Measurements from ENCODE around the gene POLR2L.

Gene POLR2L

DNA sequence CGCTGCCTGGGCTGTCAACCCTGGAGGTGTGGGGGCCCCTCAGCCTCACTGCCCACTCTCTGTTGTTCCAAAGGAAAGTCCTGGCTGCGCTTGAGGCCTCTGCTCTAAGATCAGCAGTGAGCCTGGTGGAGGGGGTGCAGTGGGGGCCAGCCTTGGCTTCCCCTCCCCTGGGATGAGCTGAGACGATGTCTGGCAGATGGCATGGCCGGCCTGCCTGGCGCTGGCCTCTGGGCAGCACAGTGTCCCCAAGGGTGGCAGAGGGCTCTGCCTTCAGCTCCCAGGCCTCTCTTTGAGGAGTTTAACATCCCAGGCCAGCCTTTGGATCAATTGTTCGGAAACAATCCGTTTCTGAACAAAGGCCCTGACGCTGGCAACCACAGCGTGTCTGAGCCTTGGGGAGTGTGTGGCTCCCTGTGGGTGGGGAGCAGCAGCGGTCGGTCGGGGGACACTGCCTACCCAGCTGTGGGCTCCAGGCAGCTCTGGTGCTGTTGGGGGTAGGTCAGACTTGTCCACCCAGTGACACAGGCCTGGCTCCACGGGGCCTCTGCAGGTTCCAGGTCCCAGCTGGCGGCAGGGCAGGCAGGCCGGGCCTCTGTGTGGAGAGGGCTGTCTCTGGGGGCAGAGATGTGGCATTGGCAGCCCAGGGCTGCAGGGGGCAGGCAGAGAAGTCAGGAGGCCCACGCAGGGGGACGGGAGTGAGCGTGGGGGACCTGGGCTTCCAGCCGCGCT is 12.4 kb upstream of the POLR2L start:
- DNase-seq (ENCODE audit: low read depth) = no peak

GRCh38 chr11:853682-854448 is 11.5 kb upstream of the POLR2L start:
- DNase-seq (ENCODE audit: low read depth) = no peak

GRCh38 chr11:852762-853161 is 10.4 kb upstream of the POLR2L start:
- DNase-seq (ENCODE audit: low read depth) = no peak

GRCh38 chr11:850775-851763 is 8.7 kb upstream of the POLR2L start:
- DNase-seq (ENCODE audit: low read depth) = no peak

DNA sequence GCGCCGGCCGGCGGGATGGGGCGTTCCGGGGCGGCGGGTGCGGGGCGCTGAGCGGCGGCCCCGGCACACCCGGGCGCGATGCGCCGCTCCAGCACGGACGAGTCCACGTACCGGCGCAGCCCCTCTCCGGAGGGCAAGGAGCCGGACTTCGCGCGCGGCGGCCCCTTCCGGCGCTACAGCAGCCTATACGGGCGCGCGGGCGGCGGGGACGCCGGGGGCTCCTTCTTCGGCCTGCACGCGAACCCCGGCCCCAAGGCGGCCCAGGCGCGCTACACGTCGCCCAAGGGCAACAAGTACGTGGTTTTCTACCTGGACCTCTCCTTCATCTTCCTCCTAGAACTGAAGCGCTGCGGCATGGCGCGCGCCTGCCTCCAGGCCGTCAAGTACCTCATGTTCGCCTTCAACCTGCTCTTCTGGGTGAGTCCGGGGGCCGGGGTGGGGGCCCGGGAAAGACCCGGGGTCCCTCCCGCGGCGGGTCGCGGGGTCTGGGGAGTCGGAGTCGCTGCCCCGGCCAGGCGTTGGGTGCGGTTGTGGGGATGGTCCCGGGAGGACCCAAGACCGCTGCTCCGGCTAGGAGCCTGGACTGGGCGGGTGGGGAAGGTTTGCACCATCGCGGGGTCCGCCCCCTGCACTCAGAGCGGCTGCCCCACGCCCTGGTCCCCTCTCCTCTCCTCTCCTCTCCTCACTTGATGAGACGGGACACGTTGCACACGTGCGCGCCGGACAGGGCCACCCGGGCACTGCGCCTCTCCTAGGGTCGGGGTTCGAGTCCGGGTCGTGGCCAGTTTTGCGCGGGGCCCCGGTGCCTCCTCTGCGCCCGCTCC is 7.8 kb upstream of the POLR2L start:
- no peak for DNase-seq (ENCODE audit: low read depth)

GRCh38 chr11:849104-849824 is 6.9 kb upstream of the POLR2L start:
- DNase-seq (ENCODE audit: low read depth) = no peak

DNA sequence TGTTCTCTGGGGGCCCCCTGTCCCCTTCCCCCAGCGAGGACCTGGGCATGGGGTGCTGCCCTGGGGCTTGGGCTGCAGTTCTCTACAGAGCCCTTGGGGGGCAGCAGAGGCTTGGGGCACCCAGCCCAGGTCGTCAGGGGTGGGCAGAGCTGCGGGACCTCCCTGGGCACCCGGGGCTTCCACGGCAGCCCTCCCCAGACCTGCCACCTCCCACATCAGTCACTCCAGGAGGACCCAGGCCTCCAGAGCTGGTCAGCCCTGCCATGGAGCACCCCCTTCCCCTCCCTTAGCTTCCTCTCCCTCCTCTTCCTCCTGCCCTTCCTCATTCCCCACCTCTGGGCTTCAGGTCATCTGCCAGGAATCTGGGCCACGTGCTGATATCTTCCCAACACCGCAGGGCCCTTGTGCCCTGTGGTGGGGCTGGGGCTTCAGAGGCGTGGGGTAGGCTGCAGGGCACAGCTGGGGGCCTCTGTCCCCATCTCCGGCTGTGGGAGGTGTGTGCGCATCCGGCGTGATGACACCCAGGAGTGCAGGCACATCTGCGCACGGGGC is 6.1 kb upstream of the POLR2L start:
- DNase-seq (ENCODE audit: low read depth) = no peak

DNA sequence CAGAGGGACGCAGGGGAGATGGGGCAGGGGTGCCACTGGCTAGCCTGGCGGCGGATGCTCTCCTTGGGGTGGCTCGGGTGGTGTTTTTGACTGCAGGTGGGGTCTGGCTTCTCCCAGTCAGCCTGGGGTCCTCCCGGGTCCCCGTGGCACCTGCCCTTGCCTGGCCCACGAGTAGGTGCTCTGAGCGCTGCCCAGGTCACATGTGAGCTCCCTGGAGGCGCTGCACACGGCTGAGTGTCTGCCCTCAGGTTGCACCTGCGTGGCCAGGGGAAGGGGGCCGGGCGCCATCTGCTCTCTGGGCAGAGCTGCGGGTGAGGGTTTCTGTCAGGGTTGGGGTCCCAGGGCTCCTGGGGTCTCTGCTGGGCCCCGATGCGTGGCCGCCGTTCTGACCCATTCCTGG is 5.5 kb upstream of the POLR2L start:
- no peak for DNase-seq (ENCODE audit: low read depth)

- DNase-seq (ENCODE audit: low read depth) = no peak
Observed at GRCh38 chr11:846496-847098, 4.3 kb upstream of the POLR2L start.

DNA sequence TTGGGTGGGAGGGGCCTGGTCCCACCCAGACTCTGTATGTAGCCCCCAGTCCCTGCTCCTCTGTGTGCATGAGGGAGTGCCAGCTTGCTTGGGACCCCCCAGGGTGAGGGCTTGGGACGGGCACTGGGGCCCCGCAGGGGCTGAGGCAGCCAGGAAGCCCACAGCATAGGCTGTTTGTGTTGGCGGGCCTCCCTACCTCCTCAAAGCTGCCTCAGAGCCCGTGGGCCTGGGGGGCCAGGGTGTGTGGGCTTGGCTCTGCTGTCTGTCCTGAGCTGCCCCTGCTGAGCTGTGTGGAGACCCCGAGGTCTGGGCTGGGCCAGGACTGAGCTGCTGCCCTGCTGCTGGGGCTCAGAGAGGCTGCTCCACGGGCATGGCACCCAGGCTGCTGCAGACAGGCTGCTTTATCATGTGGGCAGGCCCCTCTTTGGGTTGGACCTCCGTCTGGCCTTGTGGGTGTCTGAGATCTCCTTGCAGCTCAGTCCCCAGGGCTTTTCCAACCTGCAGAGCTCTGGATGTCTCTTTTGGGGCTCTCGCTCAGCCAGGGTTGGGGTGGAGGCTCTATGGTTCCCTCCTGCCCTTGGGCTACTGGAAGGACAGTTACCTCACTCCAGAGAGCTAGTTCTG is 3.7 kb upstream of the POLR2L start:
- DNase-seq (ENCODE audit: low read depth) = no peak

DNA sequence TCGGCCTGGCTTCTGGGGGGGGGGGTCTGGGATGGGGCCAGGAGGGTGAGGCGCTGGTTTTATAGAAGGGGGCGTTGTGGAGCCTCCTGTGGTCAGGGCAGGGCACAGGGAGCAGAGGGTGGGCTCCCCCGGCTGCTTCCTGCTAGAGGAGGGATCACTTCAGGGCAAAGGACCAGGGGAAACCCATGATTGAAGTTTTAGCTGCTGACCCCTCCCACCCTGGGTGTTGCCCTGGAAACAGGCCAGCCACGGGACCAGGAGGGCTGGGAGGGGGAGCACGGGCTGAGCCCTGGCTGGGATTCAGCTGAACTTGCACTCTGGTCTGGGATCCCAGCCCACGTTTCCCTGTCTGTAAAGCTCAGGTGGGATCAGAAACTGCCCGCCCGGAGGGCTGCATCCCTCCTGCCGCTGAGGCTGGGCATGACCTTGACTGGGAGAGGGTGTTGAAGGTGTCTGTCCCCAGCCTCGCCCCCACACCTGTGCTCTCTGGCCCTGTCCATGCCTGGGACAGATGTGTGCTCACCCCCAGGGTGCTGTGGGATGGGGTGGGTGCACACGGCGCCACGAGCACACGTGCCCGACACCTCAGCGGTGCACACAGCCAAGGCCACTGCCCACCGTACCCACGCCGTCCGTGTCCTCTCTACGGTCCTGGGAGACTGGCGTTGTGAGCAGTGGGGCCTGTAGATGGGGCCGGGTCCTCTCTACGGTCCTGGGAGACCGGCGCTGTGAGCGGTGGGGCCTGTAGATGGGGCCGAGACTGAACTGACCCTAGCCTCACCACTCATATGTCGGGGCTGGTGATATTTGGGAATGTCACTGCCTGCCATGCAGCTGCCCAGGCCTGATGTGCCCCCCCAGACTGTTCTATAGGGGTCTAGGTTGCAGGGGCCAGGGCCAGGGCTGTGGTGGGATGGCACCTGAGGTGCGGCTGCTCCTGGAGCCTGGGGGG is 2.6 kb upstream of the POLR2L start:
- DNase-seq (ENCODE audit: low read depth) = peak; percentile 92

- DNase-seq (ENCODE audit: low read depth) = peak; percentile 92
Observed at GRCh38 chr11:843818-844692, 1.7 kb upstream of the POLR2L start.

DNA sequence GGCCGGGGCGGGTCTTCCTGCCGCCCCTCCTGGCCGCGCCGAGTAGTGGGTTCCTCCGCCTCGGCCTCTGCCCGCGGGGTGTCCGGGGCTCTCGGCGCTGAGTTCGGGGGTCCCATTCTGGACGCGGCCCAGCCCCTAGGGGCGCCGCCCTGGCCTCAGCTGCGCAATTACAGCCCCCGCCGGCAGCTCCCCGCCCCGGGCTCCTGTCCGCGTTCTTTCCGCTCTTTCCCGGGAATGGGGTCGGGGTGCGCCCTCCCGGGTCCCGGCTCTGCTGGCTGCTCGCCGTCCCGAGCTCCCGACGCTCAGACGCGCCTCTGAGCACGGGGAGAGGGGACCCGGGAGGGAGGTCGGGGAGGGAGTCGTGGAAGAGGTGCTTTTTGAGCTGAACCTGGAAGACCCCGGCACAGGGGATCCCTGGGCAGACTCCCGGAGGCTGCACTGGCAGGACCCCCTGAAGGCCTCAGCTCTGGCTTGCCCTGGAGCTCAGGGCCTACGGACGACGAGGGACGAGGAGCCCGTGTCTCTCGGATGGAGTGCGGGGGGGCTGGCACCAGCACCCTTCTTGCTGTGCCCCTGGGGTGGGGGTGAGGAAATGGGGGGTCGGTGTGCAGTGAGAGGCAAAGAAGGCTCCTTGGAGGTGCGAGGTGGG is 881 bp upstream of the POLR2L start:
- DNase-seq (ENCODE audit: low read depth) = no peak

GRCh38 chr11:841981-842369 is 354 bp downstream of the POLR2L start:
- no peak for DNase-seq (ENCODE audit: low read depth)

DNA sequence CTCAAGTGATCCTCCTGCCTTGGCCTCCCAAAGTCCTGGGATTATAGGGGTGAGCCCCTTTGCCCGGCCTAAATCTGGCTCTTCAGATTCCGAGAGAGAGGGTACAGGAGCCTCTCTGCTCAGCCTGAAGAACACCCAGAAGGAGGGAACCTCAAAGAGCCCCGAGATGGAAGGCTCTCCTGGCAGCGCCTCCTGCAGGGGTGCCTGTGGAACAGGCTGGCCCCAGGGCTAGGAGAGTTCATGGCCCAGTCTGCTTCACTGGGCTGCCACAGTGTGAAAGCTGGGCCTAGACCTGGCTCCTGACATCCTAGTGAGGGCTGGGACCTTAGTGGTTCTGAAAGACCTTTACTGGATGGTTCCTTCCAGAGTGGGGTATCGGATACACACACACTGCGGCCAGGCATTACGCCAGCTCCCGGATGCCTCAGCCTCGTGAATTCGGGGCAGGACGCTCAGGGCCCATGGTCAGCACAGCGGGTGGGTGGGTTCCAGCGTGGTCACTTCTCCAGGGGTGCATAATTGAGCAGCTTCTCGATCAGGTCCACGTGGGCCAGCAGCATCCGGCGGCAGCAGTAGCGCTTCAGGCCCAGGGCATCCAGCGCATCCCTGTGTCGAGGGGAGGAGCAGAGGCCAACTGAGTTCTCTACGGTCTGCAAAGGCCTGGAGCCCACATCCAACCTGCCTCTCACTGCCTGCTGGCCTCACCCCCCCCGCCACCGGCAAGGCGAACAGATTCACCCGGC is 2.3 kb downstream of the POLR2L start:
- DNase-seq (ENCODE audit: low read depth) = no peak

DNA sequence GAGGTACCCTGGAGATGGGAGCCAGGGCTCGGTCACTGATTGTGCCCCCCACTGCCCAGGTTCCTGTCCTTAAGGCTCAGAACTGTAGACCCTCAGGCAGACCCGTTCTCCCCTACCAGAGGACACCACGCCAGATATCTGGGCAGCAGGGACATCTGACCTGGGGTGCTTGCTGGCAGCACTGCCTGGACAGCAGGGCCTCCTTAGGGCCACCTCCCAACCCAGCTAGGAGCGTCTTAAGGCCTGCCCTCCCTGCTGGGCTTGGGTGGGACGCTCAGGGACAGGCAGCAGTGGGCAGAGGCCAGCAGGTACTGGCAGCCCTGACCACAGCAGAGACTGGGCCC is 3.1 kb downstream of the POLR2L start:
- DNase-seq (ENCODE audit: low read depth) = no peak

All from stromal cell of bone marrow (primary cell).